ENCODE results near the gene CYP27A1. TPM values are rescaled to one million over a fixed set of nuclear protein-coding genes. Genes with fewer than 3 reads are reported as not detected.
A peak's percentile ranks its signal among the peaks of the same experiment; 100 is the strongest.

The CYP27A1 gene
- total RNA-seq, 1 experiment from 2014 or later, result 12.2 TPM

- BruUV-seq (replicated peaks), result no TSS peak
- CTCF ChIA-PET, result interaction anchor here (0.5 to 2.0 kb wide), 4 partner anchors 13 to 260 kb away, joined by 4 to 7 read pairs (median 6); partner anchors contain the start of gene TTLL4
- Mint-ChIP-seq H3K27ac (ENCODE audit: unreplicated experiment) (peak overlapping the region; percentile 79), H3K9me3 (ENCODE audit: low read depth, unreplicated experiment) (no peaks in the 10 kb centered on the region), H3K4me1 (ENCODE audit: low read depth, unreplicated experiment) (peaks cover 18% of the 10 kb centered on the region), H3K36me3 (ENCODE audit: insufficient read depth, unreplicated experiment) (peaks cover 42% of the 10 kb centered on the region), H3K4me3 (ENCODE audit: low read depth, unreplicated experiment) (peak overlapping the region; percentile 6), H3K27me3 (ENCODE audit: unreplicated experiment) (no peaks in the 10 kb centered on the region)
- peak; percentile 9 for DNase-seq
- intact Hi-C loops (cut with micrococcal nuclease; ENCODE audit: unreplicated experiment), result loop anchor here (2.0 kb wide), 1 partner anchor 28 kb away; no protein-coding TSS in a partner anchor
- no peak for TF ChIP-seq CTCF (IDR thresholded peaks at IDR 0.05; ENCODE audit: unreplicated experiment)
These were observed 36.8 kb upstream of the CYP27A1 start for GRCh38 chr2:218745160-218745558.

GRCh38 chr2:218745559-218746469, 36.1 kb upstream of the CYP27A1 start:
- BruUV-seq (replicated peaks), result no TSS peak
- TF ChIP-seq CTCF (IDR thresholded peaks at IDR 0.05; ENCODE audit: unreplicated experiment), result no peak
- H3K27ac Mint-ChIP-seq (ENCODE audit: unreplicated experiment), result peak overlapping the region; percentile 79
- peaks cover 42% of the 10 kb centered on the region for H3K36me3 Mint-ChIP-seq (ENCODE audit: insufficient read depth, unreplicated experiment)
- no peaks in the 10 kb centered on the region for H3K9me3 Mint-ChIP-seq (ENCODE audit: low read depth, unreplicated experiment)
- intact Hi-C loops (cut with micrococcal nuclease; ENCODE audit: unreplicated experiment), result loop anchor here (2.0 kb wide), 1 partner anchor 29 kb away; no protein-coding TSS in a partner anchor
- DNase-seq, result peak; percentile 65
- peaks cover 18% of the 10 kb centered on the region for H3K4me1 Mint-ChIP-seq (ENCODE audit: low read depth, unreplicated experiment)
- CTCF ChIA-PET, result interaction anchor here (0.6 to 2.0 kb wide), 6 partner anchors 14 to 814 kb away, joined by 3 to 7 read pairs (median 4); partner anchors contain the start of gene TTLL4
- peak overlapping the region; percentile 6 for H3K4me3 Mint-ChIP-seq (ENCODE audit: low read depth, unreplicated experiment)
- no peaks in the 10 kb centered on the region for H3K27me3 Mint-ChIP-seq (ENCODE audit: unreplicated experiment)

GRCh38 chr2:218746470-218746795, 35.5 kb upstream of the CYP27A1 start:
- Mint-ChIP-seq H3K27me3 (ENCODE audit: unreplicated experiment) (no peaks in the 10 kb centered on the region), H3K9me3 (ENCODE audit: low read depth, unreplicated experiment) (no peaks in the 10 kb centered on the region), H3K4me3 (ENCODE audit: low read depth, unreplicated experiment) (no peak overlapping the region), H3K27ac (ENCODE audit: unreplicated experiment) (peak overlapping the region; percentile 79), H3K4me1 (ENCODE audit: low read depth, unreplicated experiment) (peaks cover 18% of the 10 kb centered on the region), H3K36me3 (ENCODE audit: insufficient read depth, unreplicated experiment) (peaks cover 43% of the 10 kb centered on the region)
- no peak for DNase-seq
- no TSS peak for BruUV-seq (replicated peaks)
- CTCF ChIA-PET, result interaction anchor here (0.6 to 2.0 kb wide), 2 partner anchors 15 to 47 kb away, joined by 4 to 7 read pairs; no protein-coding TSS in a partner anchor
- intact Hi-C loops (cut with micrococcal nuclease; ENCODE audit: unreplicated experiment), result no loop called here
- no peak for TF ChIP-seq CTCF (IDR thresholded peaks at IDR 0.05; ENCODE audit: unreplicated experiment)

GRCh38 chr2:218746960-218747359, 35.0 kb upstream of the CYP27A1 start:
- intact Hi-C loops (cut with micrococcal nuclease; ENCODE audit: unreplicated experiment), result no loop called here
- peaks cover 49% of the 10 kb centered on the region for H3K36me3 Mint-ChIP-seq (ENCODE audit: insufficient read depth, unreplicated experiment)
- peaks cover 18% of the 10 kb centered on the region for H3K4me1 Mint-ChIP-seq (ENCODE audit: low read depth, unreplicated experiment)
- H3K9me3 Mint-ChIP-seq (ENCODE audit: low read depth, unreplicated experiment), result no peaks in the 10 kb centered on the region
- no peak for DNase-seq
- no TSS peak for BruUV-seq (replicated peaks)
- no peak overlapping the region for H3K27ac Mint-ChIP-seq (ENCODE audit: unreplicated experiment)
- TF ChIP-seq CTCF (IDR thresholded peaks at IDR 0.05; ENCODE audit: unreplicated experiment), result no peak
- H3K4me3 Mint-ChIP-seq (ENCODE audit: low read depth, unreplicated experiment), result no peak overlapping the region
- CTCF ChIA-PET, result interaction anchor here (2.0 kb wide), 1 partner anchor 15 kb away, joined by 7 read pairs; no protein-coding TSS in a partner anchor
- no peaks in the 10 kb centered on the region for H3K27me3 Mint-ChIP-seq (ENCODE audit: unreplicated experiment)
